ENCODE results near the gene PLCL2. TPM values are rescaled to one million over a fixed set of nuclear protein-coding genes. Genes with fewer than 3 reads are reported as not detected.
A peak's percentile ranks its signal among the peaks of the same experiment; 100 is the strongest.

PLCL2 gene
- total and polyA plus RNA-seq, 5 donors from 2014 or later = 27.1 to 42.9 (median 33.5) TPM

- Mint-ChIP-seq H3K36me3 (no peaks in the 10 kb centered on the region), H3K9me3 (peaks cover 0 to 2% (median 0%) of the 10 kb centered on the region in 7 donors), H3K27ac (peak overlapping the region in 2 of 3 donors; percentile 62 to 91), H3K27me3 (no peaks in the 10 kb centered on the region), H3K4me1 (peaks cover 43 to 90% (median 79%) of the 10 kb centered on the region in 4 donors), H3K4me3 (peak overlapping the region; percentile 10 to 41 (median 18))
- no peaks in the 10 kb centered on the region for H3K27me3 ChIP-seq (ENCODE audit: control insufficient read depth, insufficient read depth, low read length)
- no peak for ATAC-seq (ENCODE audit: low read depth in 2 of 2)
- peaks cover 45% of the 10 kb centered on the region for H3K4me1 ChIP-seq (ENCODE audit: control insufficient read depth, insufficient read depth, low read length, poor library complexity, severe bottlenecking)
- H3K4me3 ChIP-seq (ENCODE audit: low read depth, low read length) = peak overlapping the region; percentile 38
- H3K36me3 ChIP-seq (ENCODE audit: control insufficient read depth, insufficient read depth, low read length) = peaks cover 2% of the 10 kb centered on the region
- no peak for DNase-seq
- no peak overlapping the region for H3K27ac ChIP-seq (ENCODE audit: insufficient read depth, low read length, poor library complexity, severe bottlenecking)
- no peaks in the 10 kb centered on the region for H3K9me3 ChIP-seq (ENCODE audit: control insufficient read depth in 2 of 2, low read length in 2 of 2)
Measured at GRCh38 chr3:16898595-16899395, 14.0 kb downstream of the PLCL2 start.

- Mint-ChIP-seq H3K4me3 (peak overlapping the region in 3 of 4 donors; percentile 19 to 55 (median 30)), H3K36me3 (no peaks in the 10 kb centered on the region)
- no peak for DNase-seq
Measured at GRCh38 chr3:16899919-16900318, 15.2 kb downstream of the PLCL2 start.

GRCh38 chr3:16900779-16901440 lies 16.2 kb downstream of the PLCL2 start:
- H3K36me3 Mint-ChIP-seq = no peaks in the 10 kb centered on the region
- Histone ChIP-seq H3K27me3 (ENCODE audit: control insufficient read depth, insufficient read depth, low read length) (no peaks in the 10 kb centered on the region), H3K36me3 (ENCODE audit: control insufficient read depth, insufficient read depth, low read length) (no peaks in the 10 kb centered on the region), H3K9me3 (ENCODE audit: control insufficient read depth in 2 of 2, low read length in 2 of 2) (no peaks in the 10 kb centered on the region), H3K27ac (ENCODE audit: insufficient read depth, low read length, poor library complexity, severe bottlenecking) (no peak overlapping the region), H3K4me1 (ENCODE audit: control insufficient read depth, insufficient read depth, low read length, poor library complexity, severe bottlenecking) (peaks cover 56% of the 10 kb centered on the region), H3K4me3 (ENCODE audit: low read depth, low read length) (peak overlapping the region; percentile 70)
- H3K27me3 Mint-ChIP-seq = no peaks in the 10 kb centered on the region
- H3K9me3 Mint-ChIP-seq = no peaks in the 10 kb centered on the region
- H3K27ac Mint-ChIP-seq = peak overlapping the region; percentile 89 to 95 (median 91)
- DNase-seq (peak in 2 of 3 donors; percentile 12 to 44), ATAC-seq (ENCODE audit: low read depth in 2 of 2) (peak in 1 of 2 donors; percentile 45)
- H3K4me3 Mint-ChIP-seq = peak overlapping the region; percentile 19 to 77 (median 71)
- H3K4me1 Mint-ChIP-seq = peaks cover 43 to 99% (median 91%) of the 10 kb centered on the region in 4 donors

More at GRCh38 chr3:16899919-16900318, 15.2 kb downstream of the PLCL2 start:
- Histone ChIP-seq H3K4me3 (ENCODE audit: low read depth, low read length) (peak overlapping the region; percentile 70), H3K27me3 (ENCODE audit: control insufficient read depth, insufficient read depth, low read length) (no peaks in the 10 kb centered on the region), H3K36me3 (ENCODE audit: control insufficient read depth, insufficient read depth, low read length) (peaks cover 2% of the 10 kb centered on the region), H3K4me1 (ENCODE audit: control insufficient read depth, insufficient read depth, low read length, poor library complexity, severe bottlenecking) (peaks cover 48% of the 10 kb centered on the region), H3K27ac (ENCODE audit: insufficient read depth, low read length, poor library complexity, severe bottlenecking) (no peak overlapping the region), H3K9me3 (ENCODE audit: control insufficient read depth in 2 of 2, low read length in 2 of 2) (no peaks in the 10 kb centered on the region)
- H3K9me3 Mint-ChIP-seq = peaks cover 0 to 2% (median 0%) of the 10 kb centered on the region in 7 donors
- no peaks in the 10 kb centered on the region for H3K27me3 Mint-ChIP-seq
- ATAC-seq (ENCODE audit: low read depth in 2 of 2) = no peak
- peaks cover 48 to 99% (median 89%) of the 10 kb centered on the region in 4 donors for H3K4me1 Mint-ChIP-seq
- peak overlapping the region; percentile 43 to 91 (median 70) for H3K27ac Mint-ChIP-seq

- H3K9me3 ChIP-seq (ENCODE audit: control insufficient read depth in 2 of 2, low read length in 2 of 2) = no peaks in the 10 kb centered on the region
- H3K4me3 ChIP-seq (ENCODE audit: low read depth, low read length) = no peak overlapping the region
- Mint-ChIP-seq H3K27ac (peak overlapping the region; percentile 16 to 91 (median 89)), H3K27me3 (no peaks in the 10 kb centered on the region), H3K36me3 (peaks cover 1% of the 10 kb centered on the region), H3K4me1 (peaks cover 34 to 88% (median 75%) of the 10 kb centered on the region in 4 donors), H3K4me3 (peak overlapping the region in 3 of 4 donors; percentile 4 to 21 (median 20)), H3K9me3 (no peaks in the 10 kb centered on the region)
- DNase-seq (no peak), ATAC-seq (ENCODE audit: low read depth in 2 of 2) (peak in 1 of 2 donors; percentile 32)
- no peaks in the 10 kb centered on the region for H3K27me3 ChIP-seq (ENCODE audit: control insufficient read depth, insufficient read depth, low read length)
- H3K27ac ChIP-seq (ENCODE audit: insufficient read depth, low read length, poor library complexity, severe bottlenecking) = no peak overlapping the region
- no peaks in the 10 kb centered on the region for H3K36me3 ChIP-seq (ENCODE audit: control insufficient read depth, insufficient read depth, low read length)
- peaks cover 54% of the 10 kb centered on the region for H3K4me1 ChIP-seq (ENCODE audit: control insufficient read depth, insufficient read depth, low read length, poor library complexity, severe bottlenecking)
Measured at GRCh38 chr3:16904423-16905417, 20.0 kb downstream of the PLCL2 start.

GRCh38 chr3:16905704-16906103 lies 20.9 kb downstream of the PLCL2 start:
- Histone ChIP-seq H3K27me3 (ENCODE audit: control insufficient read depth, insufficient read depth, low read length) (no peaks in the 10 kb centered on the region), H3K36me3 (ENCODE audit: control insufficient read depth, insufficient read depth, low read length) (no peaks in the 10 kb centered on the region), H3K9me3 (ENCODE audit: control insufficient read depth in 2 of 2, low read length in 2 of 2) (no peaks in the 10 kb centered on the region), H3K4me3 (ENCODE audit: low read depth, low read length) (no peak overlapping the region), H3K4me1 (ENCODE audit: control insufficient read depth, insufficient read depth, low read length, poor library complexity, severe bottlenecking) (peaks cover 50% of the 10 kb centered on the region), H3K27ac (ENCODE audit: insufficient read depth, low read length, poor library complexity, severe bottlenecking) (no peak overlapping the region)
- DNase-seq (no peak), ATAC-seq (ENCODE audit: low read depth in 2 of 2) (no peak)
- Mint-ChIP-seq H3K36me3 (peaks cover 11% of the 10 kb centered on the region), H3K27ac (peak overlapping the region in 1 of 3 donors; percentile 91), H3K27me3 (no peaks in the 10 kb centered on the region), H3K9me3 (no peaks in the 10 kb centered on the region), H3K4me1 (peaks cover 40 to 88% (median 74%) of the 10 kb centered on the region in 4 donors), H3K4me3 (peak overlapping the region in 1 of 4 donors; percentile 52)

GRCh38 chr3:16906682-16907081 lies 21.9 kb downstream of the PLCL2 start:
- DNase-seq = no peak
- Mint-ChIP-seq H3K4me1 (peaks cover 37 to 81% (median 68%) of the 10 kb centered on the region in 4 donors), H3K27ac (peak overlapping the region in 1 of 3 donors; percentile 52), H3K9me3 (no peaks in the 10 kb centered on the region), H3K36me3 (peaks cover 11% of the 10 kb centered on the region), H3K4me3 (no peak overlapping the region), H3K27me3 (no peaks in the 10 kb centered on the region)
- Histone ChIP-seq H3K36me3 (ENCODE audit: control insufficient read depth, insufficient read depth, low read length) (no peaks in the 10 kb centered on the region), H3K9me3 (ENCODE audit: control insufficient read depth in 2 of 2, low read length in 2 of 2) (no peaks in the 10 kb centered on the region), H3K27me3 (ENCODE audit: control insufficient read depth, insufficient read depth, low read length) (no peaks in the 10 kb centered on the region), H3K4me1 (ENCODE audit: control insufficient read depth, insufficient read depth, low read length, poor library complexity, severe bottlenecking) (peaks cover 41% of the 10 kb centered on the region), H3K27ac (ENCODE audit: insufficient read depth, low read length, poor library complexity, severe bottlenecking) (no peak overlapping the region), H3K4me3 (ENCODE audit: low read depth, low read length) (no peak overlapping the region)
- ATAC-seq (ENCODE audit: low read depth in 2 of 2) = no peak

- no peak overlapping the region for H3K27ac ChIP-seq (ENCODE audit: insufficient read depth, low read length, poor library complexity, severe bottlenecking)
Measured at GRCh38 chr3:16907243-16907642, 22.5 kb downstream of the PLCL2 start.

More at GRCh38 chr3:16907243-16907642, 22.5 kb downstream of the PLCL2 start:
- Mint-ChIP-seq H3K9me3 (no peaks in the 10 kb centered on the region), H3K4me3 (no peak overlapping the region), H3K36me3 (peaks cover 11% of the 10 kb centered on the region), H3K4me1 (peaks cover 37 to 80% (median 64%) of the 10 kb centered on the region in 4 donors), H3K27me3 (no peaks in the 10 kb centered on the region), H3K27ac (peak overlapping the region in 1 of 3 donors; percentile 52)
- Histone ChIP-seq H3K4me3 (ENCODE audit: low read depth, low read length) (peak overlapping the region; percentile 26), H3K9me3 (ENCODE audit: control insufficient read depth in 2 of 2, low read length in 2 of 2) (no peaks in the 10 kb centered on the region), H3K36me3 (ENCODE audit: control insufficient read depth, insufficient read depth, low read length) (no peaks in the 10 kb centered on the region), H3K4me1 (ENCODE audit: control insufficient read depth, insufficient read depth, low read length, poor library complexity, severe bottlenecking) (peaks cover 36% of the 10 kb centered on the region), H3K27me3 (ENCODE audit: control insufficient read depth, insufficient read depth, low read length) (no peaks in the 10 kb centered on the region)
- ATAC-seq (ENCODE audit: low read depth in 2 of 2) (no peak), DNase-seq (no peak)

Measured in CD4-positive, CD25-positive, alpha-beta regulatory T cell (primary cell).